Activated CD8-positive, alpha-beta memory T cell treated with anti-CD3 and anti-CD28 coated beads for 4 hours (primary cell): Measurements from ENCODE around the gene FAM83F.

Experiments used
- DNase-seq, 2 donors: peaks; one replicate each; pipeline ENCODE4 v3.0.0-alpha.2; 2020; ENCODE audit warnings: low read depth in 2 of 2

FAM83F gene

GRCh38 chr22:39965748-39966147 is 29.0 kb upstream of the FAM83F start:
- no peak for DNase-seq

GRCh38 chr22:39966470-39966869 is 28.3 kb upstream of the FAM83F start:
- no peak for DNase-seq

- no peak for DNase-seq
Measured at GRCh38 chr22:39967103-39967829, 27.5 kb upstream of the FAM83F start.

- DNase-seq, result no peak
Measured at GRCh38 chr22:39967996-39968972, 26.5 kb upstream of the FAM83F start.

- no peak for DNase-seq
Measured at GRCh38 chr22:39970742-39971141, 24.0 kb upstream of the FAM83F start.

GRCh38 chr22:39972641-39973040 is 22.1 kb upstream of the FAM83F start:
- no peak for DNase-seq

GRCh38 chr22:39973656-39974055 is 21.1 kb upstream of the FAM83F start:
- no peak for DNase-seq

- DNase-seq, result no peak
Measured at GRCh38 chr22:39974065-39974464, 20.7 kb upstream of the FAM83F start.

- DNase-seq, result no peak
Measured at GRCh38 chr22:39979048-39979447, 15.7 kb upstream of the FAM83F start.

GRCh38 chr22:39979458-39979857 is 15.3 kb upstream of the FAM83F start:
- DNase-seq, result no peak

GRCh38 chr22:39980596-39980995 is 14.2 kb upstream of the FAM83F start:
- no peak for DNase-seq

GRCh38 chr22:39983346-39983745 is 11.4 kb upstream of the FAM83F start:
- DNase-seq, result no peak

GRCh38 chr22:39984006-39984405 is 10.7 kb upstream of the FAM83F start:
- DNase-seq, result no peak

- no peak for DNase-seq
Measured at GRCh38 chr22:39984746-39985145, 10.0 kb upstream of the FAM83F start.

- DNase-seq, result no peak
Measured at GRCh38 chr22:39985383-39986035, 9.2 kb upstream of the FAM83F start.

- no peak for DNase-seq
Measured at GRCh38 chr22:39988386-39989114, 6.2 kb upstream of the FAM83F start.

- no peak for DNase-seq
Measured at GRCh38 chr22:39989633-39990032, 5.1 kb upstream of the FAM83F start.

- no peak for DNase-seq
Measured at GRCh38 chr22:39990686-39991085, 4.1 kb upstream of the FAM83F start.

GRCh38 chr22:39991159-39991860 is 3.4 kb upstream of the FAM83F start:
- no peak for DNase-seq

GRCh38 chr22:39992088-39992826 is 2.5 kb upstream of the FAM83F start:
- DNase-seq, result no peak
